Sigmoid colon (tissue), 4 donors: ENCODE results near the gene PRDM9.

Experiments used
- EP300 ChIP-seq, 4 donors: sonication (generic); formaldehyde crosslinking; IDR thresholded peaks; one replicate each; pipeline ENCODE4 v1.6.1; 2017; ENCODE audit warnings: antibody characterized with exemption in 4 of 4
- POLR2A ChIP-seq, 2 donors: fragments of 450-650 bp; IDR thresholded peaks; one replicate each; pipeline ENCODE4 v1.6.1; 2016; ENCODE audit warnings: antibody characterized with exemption in 2 of 2, mild to moderate bottlenecking in 2 of 2, moderate library complexity in 2 of 2
- POLR2AphosphoS5 ChIP-seq, 4 donors: sonication (generic); formaldehyde crosslinking; IDR thresholded peaks; one replicate each; pipeline ENCODE4 v1.6.1; 2017; ENCODE audit warnings: antibody characterized with exemption in 4 of 4
- TF ChIP-seq, protein P1 (sequence below), 4 experiments: fragments of 450-650 bp in 3 of 4; fragments of 200-600 bp in 1 of 4; IDR thresholded peaks; one replicate each; pipeline ENCODE4 v1.5.1; 2016 to 2019; ENCODE audit warnings: antibody characterized with exemption in 4 of 4, mild to moderate bottlenecking in 3 of 4, moderate library complexity in 2 of 4

DNA sequence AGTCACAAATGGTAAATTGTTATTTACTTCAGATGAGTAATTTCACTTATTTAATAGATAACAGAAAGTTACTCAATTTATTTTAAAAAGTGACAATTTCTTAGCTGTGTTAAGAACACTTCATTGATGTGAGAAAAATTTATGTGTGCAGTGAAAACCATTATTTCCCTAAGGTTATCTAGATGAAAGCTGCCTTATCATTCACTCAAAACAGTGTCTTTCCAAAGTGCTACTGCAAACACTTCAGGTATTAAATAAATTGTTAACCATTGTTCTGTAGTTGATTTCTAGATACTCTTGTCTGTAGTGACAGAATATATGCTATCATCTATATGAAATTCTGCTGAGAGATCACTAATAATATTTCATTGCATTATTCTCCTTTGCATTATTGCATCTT lies 33.5 kb upstream of the PRDM9 start:
- TF ChIP-seq, protein P1, sequence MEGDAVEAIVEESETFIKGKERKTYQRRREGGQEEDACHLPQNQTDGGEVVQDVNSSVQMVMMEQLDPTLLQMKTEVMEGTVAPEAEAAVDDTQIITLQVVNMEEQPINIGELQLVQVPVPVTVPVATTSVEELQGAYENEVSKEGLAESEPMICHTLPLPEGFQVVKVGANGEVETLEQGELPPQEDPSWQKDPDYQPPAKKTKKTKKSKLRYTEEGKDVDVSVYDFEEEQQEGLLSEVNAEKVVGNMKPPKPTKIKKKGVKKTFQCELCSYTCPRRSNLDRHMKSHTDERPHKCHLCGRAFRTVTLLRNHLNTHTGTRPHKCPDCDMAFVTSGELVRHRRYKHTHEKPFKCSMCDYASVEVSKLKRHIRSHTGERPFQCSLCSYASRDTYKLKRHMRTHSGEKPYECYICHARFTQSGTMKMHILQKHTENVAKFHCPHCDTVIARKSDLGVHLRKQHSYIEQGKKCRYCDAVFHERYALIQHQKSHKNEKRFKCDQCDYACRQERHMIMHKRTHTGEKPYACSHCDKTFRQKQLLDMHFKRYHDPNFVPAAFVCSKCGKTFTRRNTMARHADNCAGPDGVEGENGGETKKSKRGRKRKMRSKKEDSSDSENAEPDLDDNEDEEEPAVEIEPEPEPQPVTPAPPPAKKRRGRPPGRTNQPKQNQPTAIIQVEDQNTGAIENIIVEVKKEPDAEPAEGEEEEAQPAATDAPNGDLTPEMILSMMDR (IDR thresholded peaks at IDR 0.05) = no peak
- TF ChIP-seq POLR2A (IDR thresholded peaks at IDR 0.05) (no peak), POLR2AphosphoS5 (IDR thresholded peaks at IDR 0.05) (no peak), EP300 (IDR thresholded peaks at IDR 0.05) (no peak)
